Liver (tissue), 9 donors: ENCODE data around the gene LLGL1. TPM values are rescaled to one million over a fixed set of nuclear protein-coding genes. Genes with fewer than 3 reads are reported as not detected.

Experiments used
- DNase-seq: peaks from one replicate; pipeline ENCODE4 v3.0.0-alpha.2; 2017; ENCODE audit warnings: low spot score
- H3K27ac ChIP-seq, 2 donors: one replicate each; pipeline ENCODE4 v1.7.0; 2013; ENCODE audit warnings: inconsistent platforms in 2 of 2, low read length in 2 of 2, control low read depth in 1 of 2, low read depth in 1 of 2, mild to moderate bottlenecking in 1 of 2
- H3K27me3 ChIP-seq, 4 donors: one replicate each; pipeline versions ENCODE4 v1.6.1 to v1.7.0; 2013; ENCODE audit warnings: low read length in 3 of 4, inconsistent platforms in 1 of 4, mild to moderate bottlenecking in 1 of 4, moderate library complexity in 1 of 4; ENCODE audit not compliant: control insufficient read depth in 4 of 4, insufficient read depth in 4 of 4
- H3K36me3 ChIP-seq, 4 donors: one replicate each; pipeline versions ENCODE4 v1.6.1 to v1.7.0; 2013; ENCODE audit warnings: low read length in 3 of 4, mild to moderate bottlenecking in 3 of 4, low read depth in 1 of 4, moderate library complexity in 1 of 4; ENCODE audit not compliant: control insufficient read depth in 4 of 4, insufficient read depth in 3 of 4
- H3K4me1 ChIP-seq, 4 donors: one replicate each; pipeline versions ENCODE4 v1.6.1 to v1.7.0; 2013; ENCODE audit warnings: low read length in 3 of 4, mild to moderate bottlenecking in 3 of 4, moderate library complexity in 1 of 4; ENCODE audit not compliant: control insufficient read depth in 4 of 4, insufficient read depth in 4 of 4
- H3K4me3 ChIP-seq, 3 donors: one replicate each; pipeline versions ENCODE4 v1.6.1 to v1.7.0; 2013; ENCODE audit warnings: low read length in 3 of 3, control low read depth in 1 of 3, low read depth in 1 of 3, mild to moderate bottlenecking in 1 of 3
- H3K9ac ChIP-seq, 2 donors: one replicate each; pipeline ENCODE4 v1.7.0; 2013; ENCODE audit warnings: low read length in 2 of 2, mild to moderate bottlenecking in 2 of 2, moderate library complexity in 2 of 2, control low read depth in 1 of 2, low read depth in 1 of 2
- H3K9me3 ChIP-seq, 4 donors: one replicate each; pipeline versions ENCODE4 v1.6.1 to v1.7.0; 2013; ENCODE audit warnings: low read length in 3 of 4; ENCODE audit not compliant: control insufficient read depth in 4 of 4
- EGR1 ChIP-seq, 2 donors: IDR thresholded peaks; 2 replicates each; pipeline ENCODE4 v1.6.1; 2016 to 2018; ENCODE audit warnings: antibody characterized with exemption in 2 of 2, low read depth in 2 of 2
- FOXA1 ChIP-seq: IDR thresholded peaks from 2 replicates; pipeline ENCODE4 v1.6.1; 2016; ENCODE audit warnings: antibody characterized with exemption
- FOXA2 ChIP-seq: IDR thresholded peaks from 2 replicates; pipeline ENCODE4 v1.6.1; 2016; ENCODE audit warnings: antibody characterized with exemption
- HNF4A ChIP-seq, 2 donors: conservative IDR thresholded peaks; 2 replicates each; pipeline ENCODE4 v1.6.1; 2016; ENCODE audit warnings: antibody characterized with exemption in 2 of 2, mild to moderate bottlenecking in 2 of 2
- HNF4G ChIP-seq: IDR thresholded peaks from 2 replicates; pipeline ENCODE4 v1.6.1; 2016; ENCODE audit warnings: antibody characterized with exemption
- JUND ChIP-seq, 2 donors: IDR thresholded peaks; 2 replicates each; pipeline ENCODE4 v1.6.1; 2016; ENCODE audit warnings: antibody characterized with exemption in 2 of 2
- NR2F2 ChIP-seq: IDR thresholded peaks from 2 replicates; pipeline ENCODE4 v1.6.1; 2016; ENCODE audit warnings: antibody characterized with exemption
- RAD21 ChIP-seq, 2 donors: IDR thresholded peaks; 2 replicates each; pipeline ENCODE4 v1.6.1; 2016; ENCODE audit warnings: antibody characterized with exemption in 2 of 2, mild to moderate bottlenecking in 2 of 2
- RXRA ChIP-seq, 2 donors: IDR thresholded peaks; 2 replicates each; pipeline ENCODE4 v1.6.1; 2017 to 2018; ENCODE audit warnings: antibody characterized with exemption in 2 of 2, mild to moderate bottlenecking in 1 of 2
- SP1 ChIP-seq: IDR thresholded peaks from 2 replicates; pipeline ENCODE4 v1.6.1; 2018; ENCODE audit warnings: antibody characterized with exemption, mild to moderate bottlenecking
- TAF1 ChIP-seq: conservative IDR thresholded peaks from 2 replicates; pipeline ENCODE4 v1.6.1; 2016; ENCODE audit warnings: antibody characterized with exemption, mild to moderate bottlenecking
- YY1 ChIP-seq: IDR thresholded peaks from 2 replicates; pipeline ENCODE4 v1.6.1; 2016; ENCODE audit warnings: antibody characterized with exemption, mild to moderate bottlenecking
- WGBS: extraction: QIAGEN DNeasy Blood & Tissue Kit; methylation state at CpG from one replicate; pipeline ENCODE4 v1.1.7; 2013; 5-methylcytosine and 5-hydroxymethylcytosine counted together
- polyA plus RNA-seq, 2 donors: library from polyadenylated mRNA; stranded (reverse) in 1 of 2; unstranded in 1 of 2; fragments of 200-250 nt in 1 of 2; fragments of >200 nt in 1 of 2; fragmentation: Nextera tagmentation in 1 of 2; extraction: Ambion mirVana in 1 of 2; gene quantifications; one replicate each; pipeline versions ENCODE4 v1.2.1 to v1.2.3, GENCODE V29; 2013 to 2015
- total RNA-seq, 2 donors: library from RNA; depleted of rRNA; stranded (reverse); fragments of >200 nt; gene quantifications; one replicate each; pipeline ENCODE4 v1.2.3, GENCODE V29; 2014
- TF ChIP-seq, protein P1 (sequence below): fragments of 150-350 bp; IDR thresholded peaks from 2 replicates; pipeline ENCODE4 v1.5.1; 2017; ENCODE audit warnings: improper control_type of control experiment, low read depth, low read length; ENCODE audit not compliant: missing input control
- TF ChIP-seq, protein P2 (sequence below): IDR thresholded peaks from 2 replicates; pipeline ENCODE4 v1.6.1; 2016; ENCODE audit warnings: antibody characterized with exemption
- TF ChIP-seq, protein P3 (sequence below): IDR thresholded peaks from 2 replicates; pipeline ENCODE4 v1.6.1; 2016; ENCODE audit warnings: antibody characterized with exemption, mild to moderate bottlenecking
- TF ChIP-seq, protein P4 (sequence below): IDR thresholded peaks from 2 replicates; pipeline ENCODE4 v1.6.1; 2016; ENCODE audit warnings: antibody characterized with exemption
- TF ChIP-seq, protein P5 (sequence below): IDR thresholded peaks from 2 replicates; pipeline ENCODE4 v1.6.1; 2016; ENCODE audit warnings: antibody characterized with exemption
- donor health status: healthy.
- donor health status: healthy.
- donor health status: healthy.
- donor health status: healthy.
- donor health status: healthy.

LLGL1 gene
- total and polyA plus RNA-seq, 4 donors: 0.39 to 12.0 (median 2.8) TPM

DNA sequence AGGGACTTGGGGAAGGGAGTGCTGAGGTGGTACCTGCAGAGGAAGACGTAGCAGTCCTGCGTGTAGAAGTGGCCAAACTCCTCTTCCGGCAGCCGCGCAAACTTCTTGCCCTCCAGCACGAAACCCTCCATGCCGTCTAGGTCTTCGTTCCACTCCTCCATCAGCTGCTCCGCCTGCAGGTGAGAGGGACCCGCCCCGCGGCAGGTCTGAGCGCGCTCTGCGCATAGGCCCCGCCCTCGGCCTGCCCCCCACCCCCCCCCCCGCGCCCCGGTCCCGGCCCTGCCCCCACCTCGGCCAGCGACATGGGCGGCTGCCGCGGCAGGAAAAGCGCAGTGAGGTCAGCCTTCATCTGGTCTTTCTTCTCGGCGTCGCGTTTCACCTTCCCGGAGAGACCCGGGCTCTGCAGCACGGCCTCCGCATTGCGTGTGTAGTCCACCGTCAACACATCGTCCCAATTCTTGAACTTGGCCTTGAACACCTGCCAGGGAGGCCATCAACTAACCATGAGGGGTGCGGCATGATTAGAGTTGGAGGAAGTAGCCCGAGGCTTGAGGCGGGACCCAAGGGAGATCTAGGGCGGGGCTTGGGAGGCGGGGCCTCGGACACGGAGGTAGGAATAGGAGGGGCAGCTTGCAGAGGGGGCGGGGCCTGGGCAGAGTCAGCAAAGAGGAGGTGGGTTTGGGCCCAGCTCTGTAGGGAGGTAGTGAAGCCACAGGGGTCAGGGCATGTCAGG lies 21.6 kb downstream of the LLGL1 start:
- 75% methylated on average over 46 of the region's 46 CpGs for WGBS
- no peak overlapping the region for H3K4me3 ChIP-seq
- no peaks in the 10 kb centered on the region for H3K27me3 ChIP-seq
- peak; percentile 61 for DNase-seq
- no peak overlapping the region for H3K9ac ChIP-seq
- H3K9me3 ChIP-seq: no peaks in the 10 kb centered on the region
- H3K36me3 ChIP-seq: peaks cover 24 to 55% (median 35%) of the 10 kb centered on the region in 4 donors
- TF ChIP-seq RXRA (IDR thresholded peaks at IDR 0.05) (no peak), YY1 (no peak), NR2F2 (no peak), HNF4G (no peak), TAF1 (no peak), EGR1 (IDR thresholded peaks at IDR 0.05; ENCODE audit: low read depth in 2 of 2) (no peak), RAD21 (IDR thresholded peaks at IDR 0.05) (no peak), HNF4A (conservative IDR thresholded peaks at IDR 0.05) (no peak), FOXA2 (no peak), JUND (IDR thresholded peaks at IDR 0.05) (no peak), SP1 (no peak)
- TF ChIP-seq, protein P1, sequence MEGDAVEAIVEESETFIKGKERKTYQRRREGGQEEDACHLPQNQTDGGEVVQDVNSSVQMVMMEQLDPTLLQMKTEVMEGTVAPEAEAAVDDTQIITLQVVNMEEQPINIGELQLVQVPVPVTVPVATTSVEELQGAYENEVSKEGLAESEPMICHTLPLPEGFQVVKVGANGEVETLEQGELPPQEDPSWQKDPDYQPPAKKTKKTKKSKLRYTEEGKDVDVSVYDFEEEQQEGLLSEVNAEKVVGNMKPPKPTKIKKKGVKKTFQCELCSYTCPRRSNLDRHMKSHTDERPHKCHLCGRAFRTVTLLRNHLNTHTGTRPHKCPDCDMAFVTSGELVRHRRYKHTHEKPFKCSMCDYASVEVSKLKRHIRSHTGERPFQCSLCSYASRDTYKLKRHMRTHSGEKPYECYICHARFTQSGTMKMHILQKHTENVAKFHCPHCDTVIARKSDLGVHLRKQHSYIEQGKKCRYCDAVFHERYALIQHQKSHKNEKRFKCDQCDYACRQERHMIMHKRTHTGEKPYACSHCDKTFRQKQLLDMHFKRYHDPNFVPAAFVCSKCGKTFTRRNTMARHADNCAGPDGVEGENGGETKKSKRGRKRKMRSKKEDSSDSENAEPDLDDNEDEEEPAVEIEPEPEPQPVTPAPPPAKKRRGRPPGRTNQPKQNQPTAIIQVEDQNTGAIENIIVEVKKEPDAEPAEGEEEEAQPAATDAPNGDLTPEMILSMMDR: no peak
- TF ChIP-seq, protein P2, sequence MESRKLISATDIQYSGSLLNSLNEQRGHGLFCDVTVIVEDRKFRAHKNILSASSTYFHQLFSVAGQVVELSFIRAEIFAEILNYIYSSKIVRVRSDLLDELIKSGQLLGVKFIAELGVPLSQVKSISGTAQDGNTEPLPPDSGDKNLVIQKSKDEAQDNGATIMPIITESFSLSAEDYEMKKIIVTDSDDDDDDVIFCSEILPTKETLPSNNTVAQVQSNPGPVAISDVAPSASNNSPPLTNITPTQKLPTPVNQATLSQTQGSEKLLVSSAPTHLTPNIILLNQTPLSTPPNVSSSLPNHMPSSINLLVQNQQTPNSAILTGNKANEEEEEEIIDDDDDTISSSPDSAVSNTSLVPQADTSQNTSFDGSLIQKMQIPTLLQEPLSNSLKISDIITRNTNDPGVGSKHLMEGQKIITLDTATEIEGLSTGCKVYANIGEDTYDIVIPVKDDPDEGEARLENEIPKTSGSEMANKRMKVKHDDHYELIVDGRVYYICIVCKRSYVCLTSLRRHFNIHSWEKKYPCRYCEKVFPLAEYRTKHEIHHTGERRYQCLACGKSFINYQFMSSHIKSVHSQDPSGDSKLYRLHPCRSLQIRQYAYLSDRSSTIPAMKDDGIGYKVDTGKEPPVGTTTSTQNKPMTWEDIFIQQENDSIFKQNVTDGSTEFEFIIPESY: no peak
- TF ChIP-seq, protein P3, sequence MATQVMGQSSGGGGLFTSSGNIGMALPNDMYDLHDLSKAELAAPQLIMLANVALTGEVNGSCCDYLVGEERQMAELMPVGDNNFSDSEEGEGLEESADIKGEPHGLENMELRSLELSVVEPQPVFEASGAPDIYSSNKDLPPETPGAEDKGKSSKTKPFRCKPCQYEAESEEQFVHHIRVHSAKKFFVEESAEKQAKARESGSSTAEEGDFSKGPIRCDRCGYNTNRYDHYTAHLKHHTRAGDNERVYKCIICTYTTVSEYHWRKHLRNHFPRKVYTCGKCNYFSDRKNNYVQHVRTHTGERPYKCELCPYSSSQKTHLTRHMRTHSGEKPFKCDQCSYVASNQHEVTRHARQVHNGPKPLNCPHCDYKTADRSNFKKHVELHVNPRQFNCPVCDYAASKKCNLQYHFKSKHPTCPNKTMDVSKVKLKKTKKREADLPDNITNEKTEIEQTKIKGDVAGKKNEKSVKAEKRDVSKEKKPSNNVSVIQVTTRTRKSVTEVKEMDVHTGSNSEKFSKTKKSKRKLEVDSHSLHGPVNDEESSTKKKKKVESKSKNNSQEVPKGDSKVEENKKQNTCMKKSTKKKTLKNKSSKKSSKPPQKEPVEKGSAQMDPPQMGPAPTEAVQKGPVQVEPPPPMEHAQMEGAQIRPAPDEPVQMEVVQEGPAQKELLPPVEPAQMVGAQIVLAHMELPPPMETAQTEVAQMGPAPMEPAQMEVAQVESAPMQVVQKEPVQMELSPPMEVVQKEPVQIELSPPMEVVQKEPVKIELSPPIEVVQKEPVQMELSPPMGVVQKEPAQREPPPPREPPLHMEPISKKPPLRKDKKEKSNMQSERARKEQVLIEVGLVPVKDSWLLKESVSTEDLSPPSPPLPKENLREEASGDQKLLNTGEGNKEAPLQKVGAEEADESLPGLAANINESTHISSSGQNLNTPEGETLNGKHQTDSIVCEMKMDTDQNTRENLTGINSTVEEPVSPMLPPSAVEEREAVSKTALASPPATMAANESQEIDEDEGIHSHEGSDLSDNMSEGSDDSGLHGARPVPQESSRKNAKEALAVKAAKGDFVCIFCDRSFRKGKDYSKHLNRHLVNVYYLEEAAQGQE: no peak
- H3K27ac ChIP-seq: no peak overlapping the region
- peaks cover 0 to 4% (median 1%) of the 10 kb centered on the region in 4 donors for H3K4me1 ChIP-seq

DNA sequence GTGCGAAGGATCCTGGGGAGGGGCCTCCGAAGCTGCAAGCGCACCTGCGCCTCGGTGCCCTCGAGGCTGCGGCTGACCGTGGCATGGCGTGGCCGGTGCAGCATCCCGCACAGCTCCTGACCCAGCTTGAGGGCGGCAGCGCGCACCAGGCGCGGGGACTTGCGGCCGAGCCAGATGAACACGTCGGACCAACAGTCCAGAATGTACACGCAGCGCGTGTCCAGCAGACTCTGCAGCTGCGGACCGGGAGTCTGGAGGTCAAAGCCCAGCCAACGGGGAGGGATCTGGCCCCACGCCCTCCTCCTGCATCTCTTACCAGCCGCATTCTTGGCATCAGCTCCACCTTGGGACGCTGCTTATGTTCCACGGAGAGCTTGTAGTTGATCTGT lies 22.2 kb downstream of the LLGL1 start:
- Histone ChIP-seq H3K4me3 (no peak overlapping the region), H3K9ac (no peak overlapping the region), H3K4me1 (peaks cover 0 to 4% (median 1%) of the 10 kb centered on the region in 4 donors), H3K36me3 (peaks cover 28 to 60% (median 39%) of the 10 kb centered on the region in 4 donors), H3K27me3 (no peaks in the 10 kb centered on the region), H3K9me3 (no peaks in the 10 kb centered on the region), H3K27ac (no peak overlapping the region)
- WGBS: 92% methylated on average over 30 of the region's 30 CpGs
- DNase-seq: no peak
- TF ChIP-seq, protein P4, sequence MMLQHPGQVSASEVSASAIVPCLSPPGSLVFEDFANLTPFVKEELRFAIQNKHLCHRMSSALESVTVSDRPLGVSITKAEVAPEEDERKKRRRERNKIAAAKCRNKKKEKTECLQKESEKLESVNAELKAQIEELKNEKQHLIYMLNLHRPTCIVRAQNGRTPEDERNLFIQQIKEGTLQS: no peak
- TF ChIP-seq, protein P5, sequence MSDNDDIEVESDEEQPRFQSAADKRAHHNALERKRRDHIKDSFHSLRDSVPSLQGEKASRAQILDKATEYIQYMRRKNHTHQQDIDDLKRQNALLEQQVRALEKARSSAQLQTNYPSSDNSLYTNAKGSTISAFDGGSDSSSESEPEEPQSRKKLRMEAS: no peak
- no peak for TF ChIP-seq HNF4G
- no peak for TF ChIP-seq YY1
- TF ChIP-seq NR2F2: no peak
- no peak for TF ChIP-seq FOXA1
- no peak for TF ChIP-seq RAD21 (IDR thresholded peaks at IDR 0.05)
- no peak for TF ChIP-seq RXRA (IDR thresholded peaks at IDR 0.05)
- no peak for TF ChIP-seq TAF1
- TF ChIP-seq SP1: no peak
- TF ChIP-seq, protein P3: no peak
- TF ChIP-seq, protein P1: no peak
- TF ChIP-seq JUND (IDR thresholded peaks at IDR 0.05): no peak
- TF ChIP-seq EGR1 (IDR thresholded peaks at IDR 0.05; ENCODE audit: low read depth in 2 of 2): no peak
